ENCODE results near the gene CRYAB. TPM values are rescaled to one million over a fixed set of nuclear protein-coding genes. Genes with fewer than 3 reads are reported as not detected.

CRYAB gene
- total RNA-seq, 1 donor from 2014 or later: not detected

DNA sequence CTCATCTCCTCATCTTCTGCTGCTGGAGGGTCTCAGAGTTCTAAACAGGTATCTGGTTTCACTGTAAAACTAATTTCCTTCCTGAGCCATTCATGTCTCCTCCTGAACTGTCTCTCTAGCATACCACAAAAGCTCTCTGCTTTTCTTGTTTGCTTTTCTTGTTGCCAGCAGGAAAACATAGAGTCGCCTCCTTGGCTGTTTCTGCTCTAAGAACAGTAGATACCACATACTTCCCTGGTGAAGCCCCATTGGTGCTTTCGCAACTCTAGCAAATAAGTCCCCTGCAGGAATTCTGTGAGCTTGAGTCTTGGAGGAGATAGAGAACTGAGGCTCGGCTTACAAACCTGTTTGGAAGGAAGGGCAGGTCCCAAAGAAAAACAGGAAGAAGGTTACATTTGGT lies 32.6 kb upstream of the CRYAB start:
- Histone ChIP-seq H3K4me3 (ENCODE audit: low read depth, low read length) (no peak overlapping the region), H3K36me3 (ENCODE audit: control insufficient read depth, insufficient read depth, low read length) (no peaks in the 10 kb centered on the region), H3K27me3 (ENCODE audit: control insufficient read depth, insufficient read depth, low read length) (no peaks in the 10 kb centered on the region)
- TF ChIP-seq, protein P1, sequence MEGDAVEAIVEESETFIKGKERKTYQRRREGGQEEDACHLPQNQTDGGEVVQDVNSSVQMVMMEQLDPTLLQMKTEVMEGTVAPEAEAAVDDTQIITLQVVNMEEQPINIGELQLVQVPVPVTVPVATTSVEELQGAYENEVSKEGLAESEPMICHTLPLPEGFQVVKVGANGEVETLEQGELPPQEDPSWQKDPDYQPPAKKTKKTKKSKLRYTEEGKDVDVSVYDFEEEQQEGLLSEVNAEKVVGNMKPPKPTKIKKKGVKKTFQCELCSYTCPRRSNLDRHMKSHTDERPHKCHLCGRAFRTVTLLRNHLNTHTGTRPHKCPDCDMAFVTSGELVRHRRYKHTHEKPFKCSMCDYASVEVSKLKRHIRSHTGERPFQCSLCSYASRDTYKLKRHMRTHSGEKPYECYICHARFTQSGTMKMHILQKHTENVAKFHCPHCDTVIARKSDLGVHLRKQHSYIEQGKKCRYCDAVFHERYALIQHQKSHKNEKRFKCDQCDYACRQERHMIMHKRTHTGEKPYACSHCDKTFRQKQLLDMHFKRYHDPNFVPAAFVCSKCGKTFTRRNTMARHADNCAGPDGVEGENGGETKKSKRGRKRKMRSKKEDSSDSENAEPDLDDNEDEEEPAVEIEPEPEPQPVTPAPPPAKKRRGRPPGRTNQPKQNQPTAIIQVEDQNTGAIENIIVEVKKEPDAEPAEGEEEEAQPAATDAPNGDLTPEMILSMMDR (IDR thresholded peaks at IDR 0.05; ENCODE audit: insufficient read depth, low read length, severe bottlenecking): no peak
- FAIRE-seq (no peak), DNase-seq (ENCODE audit: low read depth) (peak; percentile 73)

DNA sequence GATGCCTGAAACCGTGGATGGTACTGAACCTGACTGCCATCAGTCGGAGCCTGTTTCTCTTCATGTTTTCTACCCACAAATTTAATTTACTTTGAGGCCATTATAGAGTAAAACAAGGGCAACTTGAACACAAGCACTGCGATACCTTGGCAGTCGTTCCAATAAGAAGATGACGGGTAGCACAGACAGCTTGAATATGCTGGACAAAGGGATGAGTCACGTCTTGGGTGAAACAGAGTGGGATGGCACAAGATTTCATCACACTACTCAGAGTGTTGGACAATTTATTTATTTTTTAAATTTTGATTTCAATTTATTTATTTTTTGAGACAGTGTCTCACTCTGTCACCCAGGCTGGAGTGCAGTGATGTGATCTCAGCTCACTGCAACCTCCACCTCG lies 31.3 kb upstream of the CRYAB start:
- DNase-seq (ENCODE audit: low read depth) (peak; percentile 69), FAIRE-seq (no peak)
- Histone ChIP-seq H3K27me3 (ENCODE audit: control insufficient read depth, insufficient read depth, low read length) (no peaks in the 10 kb centered on the region), H3K36me3 (ENCODE audit: control insufficient read depth, insufficient read depth, low read length) (no peaks in the 10 kb centered on the region), H3K4me3 (ENCODE audit: low read depth, low read length) (no peak overlapping the region)
- TF ChIP-seq, protein P1 (IDR thresholded peaks at IDR 0.05; ENCODE audit: insufficient read depth, low read length, severe bottlenecking): no peak

DNA sequence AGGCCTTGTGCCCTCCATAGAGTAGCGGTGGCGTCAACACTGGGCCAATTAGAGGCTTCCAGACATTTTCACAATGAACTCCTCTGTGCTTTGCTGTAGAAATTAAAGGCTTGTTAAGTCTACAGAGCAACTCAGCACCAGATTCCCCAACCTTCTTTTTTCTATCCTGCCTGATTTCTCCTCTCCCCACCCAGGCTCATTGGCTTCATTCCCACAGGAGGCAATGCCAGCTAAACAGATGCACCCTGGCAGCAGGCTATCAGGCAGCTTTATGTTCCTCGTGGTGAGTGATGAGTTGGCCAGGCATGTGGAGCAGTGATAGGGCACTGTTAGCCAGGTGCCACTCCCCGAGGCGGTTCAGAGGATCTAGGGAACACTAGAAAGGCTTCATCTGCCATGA lies 30.4 kb upstream of the CRYAB start:
- FAIRE-seq (no peak), DNase-seq (ENCODE audit: low read depth) (peak; percentile 64)
- H3K4me3 ChIP-seq (ENCODE audit: low read depth, low read length): no peak overlapping the region
- no peaks in the 10 kb centered on the region for H3K27me3 ChIP-seq (ENCODE audit: control insufficient read depth, insufficient read depth, low read length)
- H3K36me3 ChIP-seq (ENCODE audit: control insufficient read depth, insufficient read depth, low read length): no peaks in the 10 kb centered on the region
- TF ChIP-seq, protein P1 (IDR thresholded peaks at IDR 0.05; ENCODE audit: insufficient read depth, low read length, severe bottlenecking): no peak

DNA sequence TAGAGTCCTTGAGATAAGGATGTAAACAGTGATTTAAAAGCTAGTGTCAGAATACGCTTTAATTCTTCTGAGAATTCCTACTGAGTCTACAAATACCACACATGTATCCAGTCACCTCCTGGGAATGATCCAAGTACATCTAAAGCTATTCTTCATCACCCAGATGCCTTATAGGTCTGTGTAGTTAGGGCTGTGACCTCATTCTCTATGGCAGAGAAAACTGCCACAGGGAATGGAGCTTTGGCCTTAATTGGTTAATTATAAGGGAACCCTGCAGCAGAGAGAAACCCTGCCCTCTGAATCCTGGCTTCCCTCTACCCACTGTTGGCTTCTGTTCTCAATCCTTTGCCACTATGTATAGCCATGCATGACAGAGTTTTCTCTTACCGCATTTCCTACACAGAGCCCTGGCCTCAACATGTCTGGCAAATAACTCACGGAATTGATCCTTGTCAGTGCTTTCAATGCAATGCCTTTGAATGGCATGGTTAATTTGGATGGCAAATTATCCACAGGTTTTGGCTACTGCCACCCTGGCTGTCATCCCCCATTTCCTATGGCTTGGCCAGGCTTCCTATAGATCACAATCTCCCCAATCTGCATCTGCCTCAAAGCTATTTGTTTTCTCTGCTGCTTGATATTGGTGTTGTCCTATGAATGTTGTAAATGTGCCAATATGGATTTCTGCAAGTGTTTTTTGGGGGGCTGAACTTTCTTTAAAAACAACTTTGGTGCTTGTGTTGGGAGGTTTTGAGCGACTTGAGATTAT lies 28.4 kb upstream of the CRYAB start:
- FAIRE-seq (no peak), DNase-seq (ENCODE audit: low read depth) (peak; percentile 87)
- no peak overlapping the region for H3K4me3 ChIP-seq (ENCODE audit: low read depth, low read length)

DNA sequence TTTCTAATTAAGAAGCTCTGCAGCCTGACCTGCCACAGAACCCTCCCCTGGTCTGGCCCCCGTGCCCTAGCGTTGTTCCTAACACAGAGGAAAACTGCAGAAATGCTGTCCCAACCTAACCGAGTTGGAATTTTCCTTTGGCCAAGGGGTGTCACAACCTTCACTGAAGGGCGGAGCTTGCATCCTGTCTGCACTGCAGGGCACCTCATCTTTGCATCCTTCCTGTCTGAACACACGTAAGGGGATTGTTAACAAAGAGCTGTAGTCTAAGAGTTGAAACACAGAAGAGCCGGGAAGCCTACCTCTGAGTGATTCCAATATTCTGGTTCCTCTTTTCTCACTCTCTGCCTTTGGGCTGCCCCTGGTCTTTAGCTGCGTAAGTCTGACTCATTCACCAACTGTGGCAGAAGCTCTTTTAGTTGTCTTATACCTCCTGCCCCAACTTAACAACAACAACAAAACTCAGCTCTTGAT lies 27.2 kb upstream of the CRYAB start:
- no peaks in the 10 kb centered on the region for H3K27me3 ChIP-seq (ENCODE audit: control insufficient read depth, insufficient read depth, low read length)
- H3K36me3 ChIP-seq (ENCODE audit: control insufficient read depth, insufficient read depth, low read length): no peaks in the 10 kb centered on the region
- H3K4me3 ChIP-seq (ENCODE audit: low read depth, low read length): no peak overlapping the region
- TF ChIP-seq, protein P1 (IDR thresholded peaks at IDR 0.05; ENCODE audit: insufficient read depth, low read length, severe bottlenecking): no peak
- DNase-seq (ENCODE audit: low read depth): peak; percentile 46
- no peak for FAIRE-seq

More for the DNA sequence above, 28.4 kb upstream of the CRYAB start:
- no peaks in the 10 kb centered on the region for H3K36me3 ChIP-seq (ENCODE audit: control insufficient read depth, insufficient read depth, low read length)
- TF ChIP-seq, protein P1 (IDR thresholded peaks at IDR 0.05; ENCODE audit: insufficient read depth, low read length, severe bottlenecking): no peak
- no peaks in the 10 kb centered on the region for H3K27me3 ChIP-seq (ENCODE audit: control insufficient read depth, insufficient read depth, low read length)
